ENCODE data around the gene MUC20.
A peak's percentile ranks its signal among the peaks of the same experiment; 100 is the strongest.
"Not testable (repeated sequence)": the region's sequence is repeated elsewhere in the genome, so short reads cannot be mapped to it uniquely, and the experiment has no call there.

The MUC20 gene

GRCh38 chr3:195732940-195733339 lies 12.2 kb downstream of the MUC20 start:
- no peak for DNase-seq

DNA sequence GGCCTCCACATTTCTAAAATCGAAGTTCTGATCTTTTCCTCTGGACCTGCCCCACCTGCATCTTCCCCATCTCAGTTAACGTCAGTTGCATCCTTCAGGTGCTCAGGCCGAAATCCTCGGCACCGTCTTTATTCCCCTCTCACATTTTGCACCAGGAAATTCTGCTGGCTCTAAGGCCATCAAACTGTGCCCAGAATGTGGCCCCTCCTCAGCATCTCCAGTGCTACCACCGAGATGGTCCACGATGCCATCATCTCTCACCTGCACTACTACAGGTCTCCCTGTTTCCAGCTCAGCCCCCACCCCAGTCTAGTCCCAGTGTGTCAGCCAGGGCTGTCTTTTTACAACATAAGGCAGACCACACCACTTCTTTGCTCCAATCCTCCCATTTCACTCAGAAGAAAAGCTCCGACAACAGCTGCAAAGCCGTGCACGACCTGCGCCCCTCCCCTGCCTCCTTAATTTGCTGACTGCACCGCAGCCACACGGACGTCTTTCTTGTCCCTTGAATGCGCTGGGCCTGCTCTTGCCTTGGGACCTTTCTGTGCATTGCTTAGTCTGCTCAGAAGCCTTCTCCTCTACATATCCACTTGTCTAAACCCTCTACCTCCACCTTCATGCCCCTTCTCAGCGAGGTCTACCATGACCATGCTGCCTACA lies 14.4 kb downstream of the MUC20 start:
- no peak for DNase-seq

GRCh38 chr3:195736866-195737490 lies 16.2 kb downstream of the MUC20 start:
- DNase-seq, result no peak

DNA sequence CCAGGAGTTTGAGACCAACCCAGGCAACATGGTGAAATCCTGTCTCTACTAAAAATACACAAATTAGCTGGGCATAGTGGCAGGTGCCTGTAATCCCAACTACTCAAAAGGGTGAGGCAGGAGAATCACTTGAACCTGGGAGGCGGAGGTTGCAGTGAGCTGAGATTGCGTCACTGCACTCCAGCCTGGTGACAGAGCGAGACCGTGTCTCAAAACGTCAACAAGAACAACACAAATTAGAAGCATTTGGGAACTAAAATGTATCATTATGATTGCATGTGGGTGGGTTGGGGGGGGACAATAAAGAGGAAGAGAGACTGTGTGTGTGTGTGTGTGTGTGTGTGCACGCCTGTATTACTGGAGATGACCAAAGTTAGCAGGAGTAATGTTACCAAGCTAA lies 17.0 kb downstream of the MUC20 start:
- DNase-seq, result not testable (repeated sequence)

DNA sequence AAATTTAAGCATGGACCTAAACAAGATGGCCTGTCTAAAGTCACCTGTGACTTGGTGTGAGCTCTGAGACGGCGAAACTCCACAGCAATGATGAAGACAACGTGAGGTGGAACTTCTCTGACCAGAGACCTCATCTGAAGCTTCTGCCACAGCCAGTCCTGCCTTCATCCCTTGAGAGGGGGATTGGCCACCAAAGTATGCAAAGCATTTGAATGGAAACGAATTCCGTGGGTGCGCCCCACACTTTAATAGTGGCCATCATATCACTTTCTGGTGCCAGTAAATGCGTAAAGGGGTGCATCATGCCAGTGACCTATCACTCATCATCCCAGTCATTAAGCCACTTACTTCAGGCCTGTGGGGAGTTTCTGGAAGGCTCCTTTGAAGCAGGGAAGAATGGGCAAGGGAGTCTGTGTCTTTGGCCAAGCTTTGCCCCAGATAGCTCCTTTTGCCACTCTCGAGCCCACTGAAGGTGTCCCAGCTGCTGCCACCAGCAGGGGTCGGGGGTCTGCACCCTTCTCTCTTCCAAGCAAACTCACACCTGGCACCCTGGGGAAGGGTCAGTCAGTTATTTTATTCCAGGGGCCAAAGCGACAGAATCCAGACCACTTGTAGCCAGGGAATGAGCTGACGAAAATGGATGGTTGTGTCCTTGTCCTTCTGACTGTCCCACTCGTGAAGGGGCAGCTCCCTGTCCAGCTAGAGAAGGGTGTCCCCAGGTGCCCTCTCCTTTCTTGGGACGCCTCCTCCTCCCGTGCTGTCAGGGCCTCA lies 17.7 kb downstream of the MUC20 start:
- no peak for DNase-seq

DNA sequence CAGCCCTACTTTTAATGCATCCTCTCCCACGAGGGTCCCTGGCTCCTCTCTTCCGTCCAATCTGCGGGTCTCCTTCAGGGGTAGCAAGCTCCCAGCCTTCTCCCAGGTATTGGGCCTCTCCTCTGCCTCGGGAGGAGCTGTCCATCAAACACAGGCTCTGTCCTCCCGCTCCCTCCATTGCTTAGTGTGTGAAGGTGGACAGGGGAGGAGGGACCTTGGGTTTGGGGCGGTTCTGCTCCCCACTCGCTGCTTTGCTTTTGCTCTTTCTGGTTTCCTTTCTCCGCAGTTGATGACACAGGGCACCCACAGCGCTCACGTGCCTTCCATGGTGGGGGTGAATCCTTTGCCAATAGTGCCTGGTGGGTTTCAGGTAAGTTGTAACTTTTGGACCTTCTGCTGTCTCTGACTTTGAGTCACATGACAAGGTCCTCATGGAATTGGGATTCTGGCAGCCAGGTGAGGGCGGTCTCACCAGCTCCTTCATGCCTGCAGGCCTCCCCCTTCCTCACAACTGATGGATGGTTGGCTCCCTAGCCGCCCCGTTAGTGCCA lies 18.9 kb downstream of the MUC20 start:
- no peak for DNase-seq

- no peak for DNase-seq
These were observed 23.7 kb downstream of the MUC20 start for GRCh38 chr3:195744437-195744836.

DNA sequence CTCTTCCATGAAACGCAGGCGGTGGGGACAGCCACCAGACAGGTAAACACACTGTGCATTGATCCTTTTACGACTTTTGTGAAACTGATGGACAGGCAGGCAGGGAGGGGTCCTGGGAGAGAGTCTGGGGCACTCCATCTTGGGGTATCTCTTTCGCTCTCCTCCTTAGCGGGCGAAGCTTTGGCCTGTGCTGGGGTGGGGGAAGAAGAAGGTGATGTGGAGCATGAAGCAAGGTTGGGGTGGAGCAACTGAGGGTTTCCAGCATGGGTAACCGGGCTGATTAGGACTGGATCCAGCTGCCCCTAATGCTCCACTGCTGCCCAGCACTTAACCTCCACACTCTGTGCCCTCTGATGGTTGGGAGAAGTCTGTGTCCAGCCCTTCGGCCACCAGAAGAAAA lies 25.6 kb downstream of the MUC20 start:
- DNase-seq, result no peak

GRCh38 chr3:195746751-195747150 lies 26.0 kb downstream of the MUC20 start:
- DNase-seq, result no peak

GRCh38 chr3:195748661-195749060 lies 27.9 kb downstream of the MUC20 start:
- no peak for DNase-seq

- not testable (repeated sequence) for DNase-seq
These were observed 28.3 kb downstream of the MUC20 start for GRCh38 chr3:195749101-195749500.

- no peak for DNase-seq
These were observed 30.2 kb downstream of the MUC20 start for GRCh38 chr3:195750797-195751520.

GRCh38 chr3:195751560-195751959 lies 30.8 kb downstream of the MUC20 start:
- no peak for DNase-seq

DNA sequence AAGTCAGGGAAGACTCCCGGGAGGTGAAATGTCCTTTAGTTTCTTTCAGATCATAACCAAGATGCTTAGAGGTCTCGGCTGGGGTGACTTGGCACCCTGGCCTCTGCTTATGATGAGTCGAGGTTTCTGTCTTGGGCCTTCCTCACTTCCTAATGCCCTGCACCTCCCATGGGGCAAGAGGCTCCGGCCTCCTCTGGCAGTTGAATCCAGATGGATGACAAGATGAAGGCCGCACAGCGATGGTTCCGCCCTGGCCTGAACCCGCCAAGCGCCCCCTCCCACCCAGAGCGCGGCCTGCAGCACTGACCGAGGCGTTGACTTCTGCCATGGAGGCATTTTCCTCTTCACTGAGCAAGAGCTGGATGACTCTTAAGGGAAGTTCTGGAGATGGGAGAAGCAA lies 31.3 kb downstream of the MUC20 start:
- no peak for DNase-seq

DNA sequence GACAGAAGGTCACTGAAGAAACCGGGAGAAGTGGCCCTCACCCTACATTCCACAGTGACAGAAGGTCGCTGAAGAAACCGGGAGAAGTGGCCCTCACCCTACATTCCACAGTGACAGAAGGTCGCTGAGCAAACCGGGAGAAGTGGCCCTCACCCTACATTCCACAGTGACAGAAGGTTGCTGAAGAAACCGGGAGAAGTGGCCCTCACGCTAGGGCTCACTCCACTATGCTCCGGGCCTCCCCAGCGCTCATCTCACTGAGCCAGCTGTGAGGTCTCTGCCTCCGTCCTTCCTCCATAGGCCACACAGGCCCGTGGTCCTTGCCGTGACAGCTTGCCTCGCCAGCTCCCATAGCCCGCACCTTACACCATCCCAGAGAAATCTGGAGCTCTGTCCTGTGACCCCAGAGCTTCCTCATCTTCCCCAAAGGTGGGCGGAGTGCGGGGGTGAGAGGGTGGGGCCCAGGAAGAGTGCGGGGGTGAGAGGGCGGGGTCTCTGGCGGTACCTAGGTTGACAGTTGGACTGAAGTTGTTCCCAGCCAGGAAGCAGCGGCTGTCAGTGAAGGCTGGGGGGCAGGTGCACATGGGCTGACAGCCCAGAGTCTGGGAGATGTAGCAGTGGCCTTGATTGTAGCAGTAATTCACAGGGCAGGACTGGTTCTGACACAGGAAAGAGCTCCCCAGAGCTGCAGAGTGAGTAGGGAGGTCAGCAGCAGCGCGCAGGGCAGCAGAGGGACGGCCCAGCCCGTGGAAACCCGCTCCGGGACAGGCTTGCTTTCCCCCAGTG lies 32.0 kb downstream of the MUC20 start:
- no peak for DNase-seq

GRCh38 chr3:195753581-195753980 lies 32.8 kb downstream of the MUC20 start:
- DNase-seq, result no peak

- no peak for DNase-seq
These were observed 33.4 kb downstream of the MUC20 start for GRCh38 chr3:195754141-195754540.

- DNase-seq, result no peak
These were observed 34.1 kb downstream of the MUC20 start for GRCh38 chr3:195754906-195755305.

GRCh38 chr3:195755391-195755790 lies 34.6 kb downstream of the MUC20 start:
- no peak for DNase-seq

DNA sequence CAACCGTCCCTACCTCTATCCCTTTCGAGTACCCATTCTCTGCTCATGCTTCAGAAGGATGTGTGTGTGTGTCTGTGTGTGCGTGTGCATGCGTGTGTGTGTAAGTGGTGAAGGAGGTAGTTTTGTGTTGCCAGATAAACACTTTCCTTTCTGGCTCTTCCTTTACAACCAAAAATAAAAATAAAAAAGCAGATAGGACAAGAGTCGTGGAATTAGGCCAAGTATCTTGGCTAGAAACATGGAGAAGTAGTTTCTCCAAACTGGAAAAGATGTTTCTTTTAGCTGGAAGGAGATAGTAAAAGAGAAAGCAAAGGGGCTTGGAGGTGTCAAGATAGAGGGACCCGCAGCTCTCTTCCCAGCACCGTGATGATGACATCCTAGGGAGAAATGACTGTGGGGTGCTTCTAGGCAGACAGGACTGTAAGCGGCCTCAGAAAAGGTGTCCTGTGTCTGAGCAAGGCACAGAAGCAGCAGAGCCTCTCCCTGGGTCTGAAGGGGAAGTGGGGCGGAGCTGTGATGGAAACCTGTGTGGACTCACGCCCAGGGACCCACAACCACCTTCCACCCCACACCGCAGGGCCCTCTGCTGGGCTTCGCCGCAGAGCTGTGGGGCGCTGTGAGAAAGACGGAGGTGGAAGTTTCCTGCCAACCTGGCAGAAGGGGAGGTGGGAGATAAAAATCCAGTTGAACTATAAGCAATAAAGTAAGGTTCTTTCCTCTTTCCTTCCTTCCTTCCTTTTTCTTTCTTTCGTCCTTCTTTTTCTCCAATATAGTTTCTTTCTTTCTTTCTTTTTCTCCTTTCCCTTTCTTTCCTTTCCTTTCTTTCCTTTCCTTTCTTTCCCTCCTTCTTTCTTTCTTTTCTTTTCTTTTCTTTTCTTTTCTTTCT lies 35.3 kb downstream of the MUC20 start:
- DNase-seq, result peak; percentile 60

- DNase-seq, result no peak
These were observed 36.6 kb downstream of the MUC20 start for GRCh38 chr3:195757438-195757770.
